Brain pericyte (primary cell): ENCODE data around the gene COL12A1.

ENCODE experiments used
- DNase-seq: peaks from one replicate; pipeline ENCODE4 v3.0.0-alpha.2; 2012; ENCODE audit warnings: low read depth, low spot score

Gene COL12A1

GRCh38 chr6:75205776-75206575 is at the start of gene COL12A1:
TSS of gene COL12A1 (minus strand) at chr6:75206053. CDS start at chr6:75202792, 3,261 bp downstream.
- DNase-seq: peak; percentile 71

- DNase-seq: no peak
Measured at GRCh38 chr6:75250552-75250951, 44.7 kb upstream of the COL12A1 start.

DNA sequence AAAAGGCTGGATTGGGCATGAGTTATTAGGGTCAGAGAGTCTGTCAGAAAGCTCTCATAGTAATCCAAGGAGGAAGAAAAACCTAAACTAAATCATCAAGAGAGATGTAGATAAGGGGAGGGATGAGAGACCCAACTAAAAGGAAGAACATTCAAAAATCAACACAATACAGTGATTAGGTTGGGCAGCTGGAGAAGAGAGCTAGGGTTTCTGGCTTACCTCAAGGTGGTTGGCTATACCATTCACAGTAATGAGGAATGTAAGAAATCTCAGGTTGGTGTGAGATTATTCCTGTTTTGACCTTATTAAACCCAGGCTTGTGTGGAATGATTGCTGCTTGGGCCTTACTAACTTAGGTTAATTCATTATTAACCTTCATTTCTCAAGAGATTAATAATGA is 44.0 kb upstream of the COL12A1 start:
- no peak for DNase-seq

DNA sequence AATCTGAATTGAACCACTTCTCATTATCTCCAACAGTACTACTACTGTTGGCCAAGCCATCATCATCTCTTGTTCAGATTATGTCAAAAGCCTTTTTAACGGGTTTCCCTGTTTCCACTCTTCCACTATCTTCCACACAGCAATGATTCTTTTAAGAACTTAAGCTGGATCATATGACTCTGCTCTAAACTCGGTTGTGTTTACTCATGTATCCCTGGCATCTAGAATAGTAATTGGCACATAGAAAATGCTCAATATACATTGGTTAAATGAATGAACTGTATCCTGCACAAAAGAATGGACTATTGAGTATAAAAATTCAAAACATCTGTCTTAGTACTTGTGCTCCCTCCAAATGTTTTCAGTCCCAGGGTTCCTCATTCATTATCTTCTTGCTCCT is 40.5 kb upstream of the COL12A1 start:
- DNase-seq: no peak

- DNase-seq: no peak
Measured at GRCh38 chr6:75244063-75244584, 38.3 kb upstream of the COL12A1 start.

- DNase-seq: peak; percentile 84
Measured at GRCh38 chr6:75243333-75244062, 37.6 kb upstream of the COL12A1 start, which contains the start of gene COX7A2. TSS of gene COX7A2 (minus strand) at chr6:75243801. CDS start at chr6:75243734, 67 bp downstream.

DNA sequence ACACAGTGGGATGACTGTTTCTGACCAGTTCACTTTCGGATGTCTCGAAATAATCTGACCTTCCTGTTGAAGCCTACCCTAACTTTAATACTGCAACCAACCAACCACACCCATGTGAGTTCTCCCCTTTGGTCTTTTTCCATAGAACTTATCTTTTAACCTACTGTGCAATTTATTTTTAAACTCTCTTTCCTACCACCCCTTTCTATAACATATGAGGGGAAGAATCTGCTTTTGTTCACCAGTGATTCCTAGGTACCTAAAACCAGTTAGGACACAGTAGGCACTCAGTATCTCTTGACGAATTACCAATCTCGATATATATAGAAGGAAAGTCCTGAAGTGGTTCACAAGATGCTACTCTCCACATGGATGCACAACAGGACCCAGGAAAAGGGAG is 30.8 kb upstream of the COL12A1 start:
- DNase-seq: no peak

GRCh38 chr6:75235271-75235670 is 29.4 kb upstream of the COL12A1 start:
- no peak for DNase-seq

GRCh38 chr6:75234126-75234865 is 28.4 kb upstream of the COL12A1 start:
- no peak for DNase-seq

- DNase-seq: no peak
Measured at GRCh38 chr6:75233092-75233615, 27.3 kb upstream of the COL12A1 start.

GRCh38 chr6:75230484-75231325 is 24.9 kb upstream of the COL12A1 start:
- no peak for DNase-seq

DNA sequence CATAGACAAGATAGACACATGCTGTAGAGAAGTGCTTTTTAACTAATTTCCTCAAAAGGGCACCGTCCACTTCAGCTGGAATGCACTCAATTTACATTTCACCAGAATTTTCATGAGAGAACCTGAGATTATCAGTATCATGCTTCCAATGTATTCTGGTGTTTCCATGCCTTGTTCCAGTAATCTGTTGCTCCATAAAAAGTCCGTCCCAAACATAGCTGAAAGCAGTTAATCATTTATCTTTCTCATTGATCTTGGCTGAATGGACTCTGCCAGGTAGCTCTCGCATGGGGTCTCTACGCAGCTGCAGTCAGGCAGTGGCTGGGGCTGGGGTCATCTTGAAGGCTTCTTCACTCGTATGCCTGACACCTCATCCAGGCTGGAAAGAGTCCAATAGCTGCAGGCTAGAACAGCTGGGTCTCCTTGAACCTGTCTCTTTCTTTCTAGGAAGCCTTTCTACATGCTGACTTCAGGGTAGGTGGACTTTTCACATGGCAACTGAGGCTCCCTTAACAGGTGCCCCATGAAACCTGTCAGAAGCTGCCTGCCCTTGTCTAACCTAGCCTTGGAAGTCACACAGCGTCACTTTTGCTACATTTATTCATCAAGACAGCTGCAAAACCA is 18.6 kb upstream of the COL12A1 start:
- DNase-seq: no peak

DNA sequence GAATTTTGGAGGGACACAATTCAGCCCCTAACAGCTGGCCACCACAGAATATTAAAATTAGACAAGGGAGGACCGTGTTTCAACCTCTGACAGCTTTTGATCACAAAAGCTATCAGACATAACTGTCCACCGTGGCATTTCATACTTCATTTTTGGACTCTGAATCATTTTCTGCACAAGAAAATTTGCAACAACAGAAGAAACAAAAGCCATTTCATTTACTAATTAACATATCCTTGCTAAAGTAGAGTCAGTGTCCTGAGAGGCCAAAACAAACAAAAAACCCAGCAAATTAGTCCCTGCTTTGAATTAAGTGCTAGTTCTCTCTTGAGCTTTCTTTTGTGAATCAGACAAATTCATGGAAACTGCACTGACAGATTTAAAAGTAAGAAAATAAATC is 17.6 kb upstream of the COL12A1 start:
- DNase-seq: no peak

GRCh38 chr6:75222261-75222660 is 16.4 kb upstream of the COL12A1 start:
- no peak for DNase-seq

GRCh38 chr6:75221116-75221515 is 15.3 kb upstream of the COL12A1 start:
- no peak for DNase-seq

- DNase-seq: no peak
Measured at GRCh38 chr6:75220357-75220756, 14.5 kb upstream of the COL12A1 start.

DNA sequence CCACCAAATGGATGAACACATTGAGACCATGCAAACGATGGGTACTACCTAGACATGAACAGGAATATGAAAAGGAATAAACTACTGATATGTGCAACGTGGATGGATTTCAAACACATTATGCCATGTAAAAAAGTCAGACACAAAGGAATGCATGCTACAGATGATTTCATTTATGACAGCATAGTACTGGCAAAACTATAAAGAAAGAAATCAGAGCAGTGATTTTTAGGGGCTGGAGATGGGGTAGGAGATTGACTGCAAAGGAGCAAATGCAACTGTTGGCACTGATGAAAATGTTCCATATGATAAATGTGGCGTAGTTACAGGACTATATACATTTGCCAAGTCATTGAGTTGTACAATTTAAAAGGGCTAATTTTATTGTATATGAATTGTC is 13.4 kb upstream of the COL12A1 start:
- no peak for DNase-seq

DNA sequence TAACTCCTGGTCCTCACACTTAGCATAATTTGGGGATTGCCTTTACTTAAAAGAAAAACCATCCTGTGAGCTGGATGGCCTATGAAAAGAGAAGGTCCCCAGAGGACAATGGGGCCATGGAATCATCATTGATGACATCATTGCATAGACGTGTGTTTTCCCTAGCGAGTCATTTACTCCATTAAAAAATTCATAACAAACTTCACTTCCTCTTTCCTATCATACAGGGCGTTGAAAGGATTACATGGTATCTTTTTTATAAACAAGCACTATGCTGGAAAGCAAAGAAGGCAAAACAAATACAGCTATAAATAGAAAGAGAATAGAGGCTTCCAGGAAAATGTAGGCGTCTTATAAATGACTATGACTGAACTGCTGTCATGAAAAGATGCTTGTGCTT is 11.3 kb upstream of the COL12A1 start:
- DNase-seq: no peak

GRCh38 chr6:75215291-75215690 is 9.4 kb upstream of the COL12A1 start:
- no peak for DNase-seq

DNA sequence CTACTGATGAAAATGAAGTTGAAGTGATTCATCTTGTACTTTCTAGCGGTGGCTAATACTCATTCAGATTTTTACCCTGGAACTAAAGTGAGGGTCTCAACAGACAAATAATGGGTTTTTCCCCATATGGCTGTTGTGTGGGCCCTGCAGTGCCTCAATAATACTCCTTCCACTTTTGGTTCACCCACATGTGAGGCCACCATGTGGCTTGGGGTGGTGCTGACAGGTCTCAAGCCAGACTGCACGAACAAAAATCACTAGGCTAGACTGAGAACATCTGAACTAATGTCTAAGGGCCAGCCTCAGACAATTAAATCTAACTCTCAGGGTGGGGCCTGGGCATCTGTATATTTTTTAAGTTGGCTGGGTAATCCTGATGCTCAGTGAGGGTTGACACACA is 7.9 kb upstream of the COL12A1 start:
- DNase-seq: no peak
